Astrocyte (in vitro differentiated cells and primary cell): ENCODE measurements around the gene ACYP2.

Experiments used
- EZH2 ChIP-seq: IDR thresholded peaks from 2 replicates; pipeline ENCODE4 v1.6.1; 2012; ENCODE audit warnings: mild to moderate bottlenecking, low read length, inconsistent platforms; ENCODE audit not compliant: insufficient read depth
- TF ChIP-seq, protein P1 (sequence below): IDR thresholded peaks from 2 replicates; pipeline ENCODE4 v1.5.1; 2011; ENCODE audit warnings: low read depth, mild to moderate bottlenecking, inconsistent platforms, low read length, moderate library complexity; ENCODE audit not compliant: insufficient read depth

DNA sequence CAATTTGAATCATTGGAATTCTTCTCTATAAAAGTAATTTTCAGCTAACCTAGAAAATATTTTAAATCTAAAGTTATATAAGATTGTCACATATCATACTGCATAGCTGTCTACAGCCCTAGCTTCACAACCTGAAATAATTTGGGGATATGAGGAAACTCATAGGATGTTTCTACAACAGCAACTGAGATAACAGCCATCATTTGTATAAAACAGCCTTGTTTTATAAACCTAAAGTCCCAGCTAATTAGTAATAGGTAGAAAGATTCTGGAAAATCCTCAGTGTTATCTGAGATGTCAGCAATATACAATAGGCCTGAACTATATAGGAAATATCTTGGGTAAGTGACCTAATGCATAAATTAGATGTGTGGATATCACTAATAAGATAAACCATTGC lies 188.2 kb downstream of the ACYP2 start:
- TF ChIP-seq, protein P1, sequence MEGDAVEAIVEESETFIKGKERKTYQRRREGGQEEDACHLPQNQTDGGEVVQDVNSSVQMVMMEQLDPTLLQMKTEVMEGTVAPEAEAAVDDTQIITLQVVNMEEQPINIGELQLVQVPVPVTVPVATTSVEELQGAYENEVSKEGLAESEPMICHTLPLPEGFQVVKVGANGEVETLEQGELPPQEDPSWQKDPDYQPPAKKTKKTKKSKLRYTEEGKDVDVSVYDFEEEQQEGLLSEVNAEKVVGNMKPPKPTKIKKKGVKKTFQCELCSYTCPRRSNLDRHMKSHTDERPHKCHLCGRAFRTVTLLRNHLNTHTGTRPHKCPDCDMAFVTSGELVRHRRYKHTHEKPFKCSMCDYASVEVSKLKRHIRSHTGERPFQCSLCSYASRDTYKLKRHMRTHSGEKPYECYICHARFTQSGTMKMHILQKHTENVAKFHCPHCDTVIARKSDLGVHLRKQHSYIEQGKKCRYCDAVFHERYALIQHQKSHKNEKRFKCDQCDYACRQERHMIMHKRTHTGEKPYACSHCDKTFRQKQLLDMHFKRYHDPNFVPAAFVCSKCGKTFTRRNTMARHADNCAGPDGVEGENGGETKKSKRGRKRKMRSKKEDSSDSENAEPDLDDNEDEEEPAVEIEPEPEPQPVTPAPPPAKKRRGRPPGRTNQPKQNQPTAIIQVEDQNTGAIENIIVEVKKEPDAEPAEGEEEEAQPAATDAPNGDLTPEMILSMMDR: no peak
- no peak for TF ChIP-seq EZH2
